HepG2 (cell line): ENCODE data around the gene DYNC2LI1. TPM values are rescaled to one million over a fixed set of nuclear protein-coding genes. Genes with fewer than 3 reads are reported as not detected.
A peak's percentile ranks its signal among the peaks of the same experiment; 100 is the strongest.

Experiments used
- DBP ChIP-seq: sonication (generic); formaldehyde crosslinking; IDR thresholded peaks from 2 replicates; pipeline ENCODE4 v1.4.0; 2020; ENCODE audit warnings: missing genetic modification reagents; ENCODE audit errors: not compliant biosample characterization
- EZH2 ChIP-seq: conservative IDR thresholded peaks from 2 replicates; pipeline ENCODE4 v1.6.1; 2012; ENCODE audit warnings: mild to moderate bottlenecking, low read depth, low read length, moderate library complexity
- GATAD2A ChIP-seq: IDR thresholded peaks from 2 replicates; pipeline ENCODE4 v1.6.1; 2016
- GLMP ChIP-seq: sonication (generic); formaldehyde crosslinking; IDR thresholded peaks from 2 replicates; pipeline ENCODE4 v1.9.0; 2021; ENCODE audit warnings: missing genetic modification reagents, mild to moderate bottlenecking, borderline replicate concordance
- GMEB1 ChIP-seq: sonication (generic); formaldehyde crosslinking; IDR thresholded peaks from 2 replicates; pipeline ENCODE4 v1.5.1; 2020; ENCODE audit warnings: missing genetic modification reagents, mild to moderate bottlenecking, borderline replicate concordance
- HNRNPL ChIP-seq: fragments of 200-400 bp; formaldehyde crosslinking; IDR thresholded peaks from 2 replicates; pipeline ENCODE4 v1.6.1; 2017; ENCODE audit warnings: mild to moderate bottlenecking, low read depth, low read length
- KLF6 ChIP-seq: IDR thresholded peaks from 2 replicates; pipeline ENCODE4 v1.8.0; 2016; ENCODE audit warnings: missing biosample characterization, missing genetic modification reagents
- MAF1 ChIP-seq: sonication (generic); formaldehyde crosslinking; IDR thresholded peaks from 2 replicates; pipeline ENCODE4 v1.5.0; 2020; ENCODE audit warnings: missing genetic modification reagents, borderline replicate concordance
- MAFG ChIP-seq: sonication (generic); formaldehyde crosslinking; IDR thresholded peaks from 2 replicates; pipeline ENCODE4 v1.5.1; 2020; ENCODE audit warnings: mild to moderate bottlenecking, missing genetic modification reagents
- PHF20 ChIP-seq: sonication (generic); formaldehyde crosslinking; IDR thresholded peaks from 2 replicates; pipeline ENCODE4 v1.5.0; 2020; ENCODE audit warnings: mild to moderate bottlenecking, missing genetic modification reagents
- SMAD9 ChIP-seq: sonication (generic); formaldehyde crosslinking; IDR thresholded peaks from 2 replicates; pipeline ENCODE4 v1.5.1; 2020; ENCODE audit warnings: mild to moderate bottlenecking, missing genetic modification reagents
- SPEN ChIP-seq: sonication (generic); formaldehyde crosslinking; IDR thresholded peaks from 2 replicates; pipeline ENCODE4 v1.5.1; 2020; ENCODE audit warnings: low read depth, mild to moderate bottlenecking, missing genetic modification reagents
- SRSF1 ChIP-seq: fragments of 200-400 bp; formaldehyde crosslinking; optimal IDR thresholded peaks from 2 replicates; pipeline ENCODE3; 2017; ENCODE audit warnings: mild to moderate bottlenecking, low read depth, low read length, moderate library complexity
- TP53 ChIP-seq: sonication (generic); formaldehyde crosslinking; conservative IDR thresholded peaks from 2 replicates; pipeline ENCODE4 v1.4.0; 2020; ENCODE audit warnings: missing genetic modification reagents
- ZFP36 ChIP-seq: fragments of 150-350 bp; IDR thresholded peaks from 2 replicates; pipeline ENCODE4 v1.6.1; 2018; ENCODE audit warnings: borderline replicate concordance, low read length, low read depth; ENCODE audit not compliant: partially characterized antibody
- ZNF136 ChIP-seq: sonication (generic); formaldehyde crosslinking; IDR thresholded peaks from 2 replicates; pipeline ENCODE4 v1.8.1; 2022; ENCODE audit warnings: low read depth, mild to moderate bottlenecking, moderate library complexity, missing genetic modification reagents
- ZNF574 ChIP-seq: sonication (generic); formaldehyde crosslinking; IDR thresholded peaks from 2 replicates; pipeline ENCODE4 v1.4.0; 2020; ENCODE audit warnings: missing genetic modification reagents
- ZNF781 ChIP-seq: sonication (generic); formaldehyde crosslinking; IDR thresholded peaks from 2 replicates; pipeline ENCODE4 v1.5.1; 2020; ENCODE audit warnings: borderline replicate concordance, mild to moderate bottlenecking, missing genetic modification reagents; ENCODE audit errors: not compliant biosample characterization
- polyA plus RNA-seq, 8 experiments: library from polyadenylated mRNA; depleted of rRNA in 3 of 8; stranded (reverse) in 7 of 8; unstranded in 1 of 8; fragments of >200 nt; fragmentation: Illumina TruSeq in 4 of 8; extraction: Trizol in 4 of 8; gene quantifications; 2 replicates each; pipeline versions ENCODE4 v1.2.1 to v1.2.3, GENCODE V29; 2011 to 2016; ENCODE audit warnings: low read depth in 4 of 8, missing spikeins in 1 of 8, mixed read lengths in 1 of 8; ENCODE audit not compliant: insufficient read depth in 1 of 8
- total RNA-seq, 5 experiments: library from RNA; depleted of rRNA; stranded (reverse); fragments of >200 nt; fragmentation: Illumina TruSeq; extraction: Trizol; gene quantifications; 2 replicates each; pipeline ENCODE4 v1.2.3, GENCODE V29; 2016; ENCODE audit warnings: low read depth in 1 of 5

Gene DYNC2LI1
- total and polyA plus RNA-seq, 2 of the 13 experiments (the other 11 are each of a cell fraction or from before 2014, with no cell fraction given): 16.9 to 23.2 TPM

- TF ChIP-seq ZNF136 (CRISPR knock-in tag) (no peak), ZNF781 (peak; percentile 60), SRSF1 (no peak), KLF6 (0 out of 2 replicates have a peak, but pooled peaks have one; percentile 42), HNRNPL (no peak), TP53 (CRISPR knock-in tag) (no peak), MAF1 (CRISPR knock-in tag) (no peak), ZFP36 (no peak), PHF20 (CRISPR knock-in tag) (peak; percentile 71), DBP (CRISPR knock-in tag) (no peak), EZH2 (no peak), GMEB1 (peak; percentile 100), ZNF574 (CRISPR knock-in tag) (peak; percentile 93), SPEN (CRISPR knock-in tag) (peak; percentile 90), GATAD2A (CRISPR knock-in tag) (peak; percentile 6; the same call in 1 of the 2 replicates), SMAD9 (CRISPR knock-in tag) (no peak), MAFG (CRISPR knock-in tag) (no peak), GLMP (CRISPR knock-in tag) (no peak)
Measured at GRCh38 chr2:43773876-43774613, at the start of gene DYNC2LI1 (continued).
